DND-41 (cell line): ENCODE data around the gene CRYGA.

ENCODE experiments used
- EZH2 ChIP-seq: IDR thresholded peaks from 3 replicates; pipeline ENCODE4 v1.6.1; 2012; ENCODE audit warnings: borderline replicate concordance, low read depth, mild to moderate bottlenecking, moderate library complexity, low read length, inconsistent platforms; ENCODE audit not compliant: severe bottlenecking
- TF ChIP-seq, protein P1 (sequence below): IDR thresholded peaks from 2 replicates; pipeline ENCODE4 v1.5.1; 2012; ENCODE audit warnings: borderline replicate concordance, low read length, moderate library complexity, mild to moderate bottlenecking; ENCODE audit not compliant: poor library complexity, severe bottlenecking; ENCODE audit errors: extremely low read depth

GRCh38 chr2:208134928-208135586 is 28.3 kb downstream of the CRYGA start:
- TF ChIP-seq, protein P1, sequence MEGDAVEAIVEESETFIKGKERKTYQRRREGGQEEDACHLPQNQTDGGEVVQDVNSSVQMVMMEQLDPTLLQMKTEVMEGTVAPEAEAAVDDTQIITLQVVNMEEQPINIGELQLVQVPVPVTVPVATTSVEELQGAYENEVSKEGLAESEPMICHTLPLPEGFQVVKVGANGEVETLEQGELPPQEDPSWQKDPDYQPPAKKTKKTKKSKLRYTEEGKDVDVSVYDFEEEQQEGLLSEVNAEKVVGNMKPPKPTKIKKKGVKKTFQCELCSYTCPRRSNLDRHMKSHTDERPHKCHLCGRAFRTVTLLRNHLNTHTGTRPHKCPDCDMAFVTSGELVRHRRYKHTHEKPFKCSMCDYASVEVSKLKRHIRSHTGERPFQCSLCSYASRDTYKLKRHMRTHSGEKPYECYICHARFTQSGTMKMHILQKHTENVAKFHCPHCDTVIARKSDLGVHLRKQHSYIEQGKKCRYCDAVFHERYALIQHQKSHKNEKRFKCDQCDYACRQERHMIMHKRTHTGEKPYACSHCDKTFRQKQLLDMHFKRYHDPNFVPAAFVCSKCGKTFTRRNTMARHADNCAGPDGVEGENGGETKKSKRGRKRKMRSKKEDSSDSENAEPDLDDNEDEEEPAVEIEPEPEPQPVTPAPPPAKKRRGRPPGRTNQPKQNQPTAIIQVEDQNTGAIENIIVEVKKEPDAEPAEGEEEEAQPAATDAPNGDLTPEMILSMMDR: no peak
- no peak for TF ChIP-seq EZH2
